ENCODE results near the gene PSORS1C1.
A peak's percentile ranks its signal among the peaks of the same experiment; 100 is the strongest.
"Not testable (repeated sequence)": the region's sequence is repeated elsewhere in the genome, so short reads cannot be mapped to it uniquely, and the experiment has no call there.

PSORS1C1 gene

GRCh38 chr6:31158140-31158862 lies 43.7 kb downstream of the PSORS1C1 start, which contains the start of gene TCF19:
Gene TCF19 (plus strand): TSS chr6:31158589. CDS start chr6:31159470, 881 bp downstream.
- peak; percentile 97 for DNase-seq (ENCODE audit: low read depth, low spot score)

GRCh38 chr6:31158863-31159855 lies 44.6 kb downstream of the PSORS1C1 start:
- no peak for DNase-seq (ENCODE audit: low read depth, low spot score)

- no peak for DNase-seq (ENCODE audit: low read depth, low spot score)
These were observed 46.9 kb downstream of the PSORS1C1 start for GRCh38 chr6:31161216-31162126.

- no peak for DNase-seq (ENCODE audit: low read depth, low spot score)
These were observed 48.0 kb downstream of the PSORS1C1 start for GRCh38 chr6:31162463-31163165.

- DNase-seq (ENCODE audit: low read depth, low spot score), result no peak
These were observed 49.3 kb downstream of the PSORS1C1 start for GRCh38 chr6:31163922-31164321.

GRCh38 chr6:31164475-31165063 lies 50.0 kb downstream of the PSORS1C1 start:
- DNase-seq (ENCODE audit: low read depth, low spot score), result not testable (repeated sequence)

GRCh38 chr6:31165064-31165832 lies 50.6 kb downstream of the PSORS1C1 start:
- DNase-seq (ENCODE audit: low read depth, low spot score), result not testable (repeated sequence)

GRCh38 chr6:31165986-31166385 lies 51.4 kb downstream of the PSORS1C1 start:
- no peak for DNase-seq (ENCODE audit: low read depth, low spot score)

GRCh38 chr6:31168606-31169005 lies 54.0 kb downstream of the PSORS1C1 start:
- DNase-seq (ENCODE audit: low read depth, low spot score), result no peak

GRCh38 chr6:31169123-31169857 lies 54.7 kb downstream of the PSORS1C1 start:
- DNase-seq (ENCODE audit: low read depth, low spot score), result no peak

GRCh38 chr6:31169858-31170599 lies 55.4 kb downstream of the PSORS1C1 start:
- DNase-seq (ENCODE audit: low read depth, low spot score), result not testable (repeated sequence)

GRCh38 chr6:31170600-31170881 lies 55.9 kb downstream of the PSORS1C1 start, which contains the start of gene POU5F1:
Gene POU5F1 (minus strand): TSS chr6:31170682. CDS start chr6:31170620, 62 bp downstream.
- no peak for DNase-seq (ENCODE audit: low read depth, low spot score)

- no peak for DNase-seq (ENCODE audit: low read depth, low spot score)
These were observed 56.5 kb downstream of the PSORS1C1 start for GRCh38 chr6:31170987-31171671.

GRCh38 chr6:31171931-31172905 lies 57.6 kb downstream of the PSORS1C1 start:
- no peak for DNase-seq (ENCODE audit: low read depth, low spot score)

GRCh38 chr6:31172973-31173384 lies 58.4 kb downstream of the PSORS1C1 start:
- no peak for DNase-seq (ENCODE audit: low read depth, low spot score)

- DNase-seq (ENCODE audit: low read depth, low spot score), result no peak
These were observed 58.8 kb downstream of the PSORS1C1 start for GRCh38 chr6:31173406-31173805.

All from brain pericyte (primary cell).